ENCODE data around the gene TTC34.

- TF ChIP-seq POLR2A (IDR thresholded peaks at IDR 0.05; ENCODE audit: low read depth, low read length) (no peak), POLR2AphosphoS5 (IDR thresholded peaks at IDR 0.05; ENCODE audit: low read depth, low read length) (no peak), TAF1 (IDR thresholded peaks at IDR 0.05; ENCODE audit: low read depth, low read length) (no peak)
These were observed 160.9 kb downstream of the TTC34 start for GRCh38 chr1:2640626-2641025.
